SK-N-MC (cell line): Measurements from ENCODE around the gene CASP3.

Experiments used
- EZH2 ChIP-seq: fragments of 200-600 bp; sonication (generic); IDR thresholded peaks from one replicate; pipeline ENCODE4 v1.6.1; 2017; ENCODE audit warnings: antibody characterized with exemption
- FOXP2 ChIP-seq: optimal IDR thresholded peaks from 2 replicates; pipeline ENCODE3; 2011; ENCODE audit warnings: mild to moderate bottlenecking, moderate library complexity; ENCODE audit not compliant: insufficient read depth; ENCODE audit errors: extremely low read length, control extremely low read depth
- POLR2AphosphoS5 ChIP-seq: IDR thresholded peaks from 2 replicates; pipeline ENCODE4 v1.6.1; 2012; ENCODE audit warnings: mild to moderate bottlenecking, low read depth, low read length, borderline replicate concordance

DNA sequence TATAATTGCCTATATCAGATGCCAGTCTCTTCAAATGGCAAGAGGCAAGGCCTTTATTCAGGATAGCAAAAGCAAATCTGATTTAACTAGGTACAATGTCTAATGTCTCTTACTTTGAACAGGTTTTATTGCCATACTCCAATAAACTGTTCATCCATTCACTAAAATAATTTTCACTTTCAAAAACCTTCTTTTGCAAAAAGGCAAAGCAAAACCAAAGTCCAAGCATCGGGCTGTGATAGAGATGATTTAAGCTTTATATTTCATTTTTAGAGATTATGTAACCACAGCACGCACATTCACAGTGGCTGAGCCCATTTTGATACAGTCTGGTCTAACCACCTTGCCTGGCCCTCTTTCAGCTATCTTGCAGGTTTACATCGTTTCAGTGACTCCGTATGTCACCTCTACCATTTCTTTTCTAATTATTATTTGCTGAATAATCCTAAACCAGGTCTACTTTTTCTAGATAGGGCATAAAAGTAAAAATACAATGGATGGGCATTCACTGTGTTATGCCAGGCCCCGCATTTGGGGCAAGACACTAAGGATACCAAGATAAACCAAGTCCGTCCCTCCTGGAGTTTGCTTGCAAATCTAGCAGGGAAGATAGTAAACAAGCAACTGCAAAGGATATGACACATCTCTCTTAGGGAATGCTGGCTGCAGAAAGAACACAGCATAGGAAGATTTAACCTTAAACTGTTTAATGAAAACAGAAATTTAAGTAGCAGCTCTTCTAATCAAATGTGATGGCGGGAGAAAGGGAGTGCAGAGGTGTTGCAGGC is 1.8 kb downstream of the CASP3 start:
- TF ChIP-seq POLR2AphosphoS5 (no peak), EZH2 (no peak), FOXP2 (no peak)
